H9 (cell line): ENCODE measurements around the gene INPP5B. TPM values are rescaled to one million over a fixed set of nuclear protein-coding genes. Genes with fewer than 3 reads are reported as not detected.

ENCODE experiments used
- DNase-seq: peaks from one replicate; pipeline ENCODE4 v3.0.0-alpha.2; 2017
- H2AFZ ChIP-seq: one replicate; pipeline ENCODE4 v1.6.1; 2013; ENCODE audit warnings: mild to moderate bottlenecking, low read length, control low read depth, moderate library complexity
- H2AK5ac ChIP-seq: 2 replicates; pipeline ENCODE4 v1.6.1; 2013; ENCODE audit warnings: low read length, control low read depth, mixed read lengths; ENCODE audit not compliant: insufficient read length
- H2BK120ac ChIP-seq: one replicate; pipeline ENCODE4 v1.6.1; 2013; ENCODE audit warnings: low read depth, mild to moderate bottlenecking, low read length, control low read depth, inconsistent platforms; ENCODE audit not compliant: poor library complexity, severe bottlenecking
- H2BK12ac ChIP-seq: 2 replicates; pipeline ENCODE4 v1.6.1; 2013; ENCODE audit warnings: low read length, control low read depth, mixed read lengths, low read depth; ENCODE audit not compliant: insufficient read length
- H2BK15ac ChIP-seq: 2 replicates; pipeline ENCODE4 v1.6.1; 2013; ENCODE audit warnings: low read depth, low read length, control low read depth
- H2BK20ac ChIP-seq: one replicate; pipeline ENCODE4 v1.6.1; 2013; ENCODE audit warnings: low read depth, mild to moderate bottlenecking, low read length, control low read depth, inconsistent platforms; ENCODE audit not compliant: poor library complexity, severe bottlenecking
- H2BK5ac ChIP-seq: 2 replicates; pipeline ENCODE4 v1.6.1; 2013; ENCODE audit warnings: low read length, control low read depth, mixed read lengths; ENCODE audit not compliant: insufficient read length
- H3K14ac ChIP-seq: 2 replicates; pipeline ENCODE4 v1.6.1; 2013; ENCODE audit warnings: low read length, control low read depth; ENCODE audit not compliant: insufficient read depth
- H3K18ac ChIP-seq: 2 replicates; pipeline ENCODE4 v1.6.1; 2013; ENCODE audit warnings: low read depth, mild to moderate bottlenecking, mixed read lengths, low read length, control low read depth; ENCODE audit not compliant: insufficient read length
- H3K23ac ChIP-seq: 2 replicates; pipeline ENCODE4 v1.6.1; 2013; ENCODE audit warnings: low read length, control low read depth, mixed read lengths, low read depth; ENCODE audit not compliant: insufficient read length
- H3K23me2 ChIP-seq: 2 replicates; pipeline ENCODE4 v1.6.1; 2013; ENCODE audit warnings: low read depth, mild to moderate bottlenecking, mixed read lengths, low read length, control low read depth; ENCODE audit not compliant: insufficient read length, poor library complexity, severe bottlenecking
- H3K27ac ChIP-seq: 2 replicates; pipeline ENCODE4 v1.5.1; 2013; ENCODE audit warnings: low read length, control low read depth, mixed read lengths, low read depth; ENCODE audit not compliant: insufficient read length
- H3K27me3 ChIP-seq: 2 replicates; pipeline ENCODE4 v1.6.1; 2013; ENCODE audit warnings: low read length, control low read depth, inconsistent platforms; ENCODE audit not compliant: insufficient read depth
- H3K4ac ChIP-seq: 2 replicates; pipeline ENCODE4 v1.6.1; 2013; ENCODE audit warnings: low read depth, mild to moderate bottlenecking, control low read depth, inconsistent platforms, low read length, moderate library complexity
- H3K4me1 ChIP-seq: 2 replicates; pipeline ENCODE4 v1.6.1; 2013; ENCODE audit warnings: low read length, control low read depth, inconsistent platforms; ENCODE audit not compliant: insufficient read depth
- H3K4me2 ChIP-seq: 2 replicates; pipeline ENCODE4 v1.6.1; 2013; ENCODE audit warnings: low read length, control low read depth, mixed read lengths; ENCODE audit not compliant: insufficient read length, insufficient read depth
- H3K56ac ChIP-seq: 2 replicates; pipeline ENCODE4 v1.6.1; 2013; ENCODE audit warnings: low read depth, mild to moderate bottlenecking, mixed read lengths, low read length, control low read depth; ENCODE audit not compliant: insufficient read length
- H3K79me1 ChIP-seq: 2 replicates; pipeline ENCODE4 v1.6.1; 2013; ENCODE audit warnings: low read depth, mild to moderate bottlenecking, moderate library complexity, low read length, control low read depth, inconsistent platforms; ENCODE audit not compliant: insufficient read depth, poor library complexity, severe bottlenecking
- H3K79me2 ChIP-seq: 2 replicates; pipeline ENCODE4 v1.6.1; 2013; ENCODE audit warnings: low read length, control low read depth, inconsistent platforms; ENCODE audit not compliant: insufficient read depth
- H3K9ac ChIP-seq: 2 replicates; pipeline ENCODE4 v1.6.1; 2013; ENCODE audit warnings: low read length, control low read depth, mixed read lengths; ENCODE audit not compliant: insufficient read length; ENCODE audit errors: extremely low read depth
- H3K9me3 ChIP-seq: one replicate; pipeline ENCODE4 v1.6.1; 2013; ENCODE audit warnings: low read depth, low read length, inconsistent platforms; ENCODE audit not compliant: control insufficient read depth
- H3T11ph ChIP-seq: one replicate; pipeline ENCODE4 v1.6.1; 2013; ENCODE audit warnings: mild to moderate bottlenecking, low read length, control low read depth, inconsistent platforms
- H4K20me1 ChIP-seq: one replicate; pipeline ENCODE4 v1.6.1; 2013; ENCODE audit not compliant: control insufficient read depth, insufficient read length, insufficient read depth
- H4K5ac ChIP-seq: 2 replicates; pipeline ENCODE4 v1.6.1; 2013; ENCODE audit warnings: low read depth, mild to moderate bottlenecking, mixed read lengths, low read length, control low read depth; ENCODE audit not compliant: insufficient read length
- H4K8ac ChIP-seq: replicated peaks from 2 replicates; pipeline ENCODE4 v1.6.1; 2013; ENCODE audit warnings: low read length, control low read depth, mixed read lengths, low read depth; ENCODE audit not compliant: insufficient read length
- H4K91ac ChIP-seq: 2 replicates; pipeline ENCODE4 v1.6.1; 2013; ENCODE audit warnings: low read depth, mild to moderate bottlenecking, moderate library complexity, mixed read lengths, low read length, control low read depth; ENCODE audit not compliant: insufficient read length
- H3K27ac Mint-ChIP-seq, 3 experiments: 2 replicates in 2 of 3; 3 replicates in 1 of 3; pipeline ENCODE4 v1.8.0; 2020 to 2021; ENCODE audit warnings: mixed read lengths in 3 of 3, mild to moderate bottlenecking in 1 of 3, moderate library complexity in 1 of 3
- H3K27me3 Mint-ChIP-seq: 2 replicates; pipeline ENCODE4 v1.8.0; 2021; ENCODE audit warnings: low read depth, mild to moderate bottlenecking, moderate library complexity, mixed read lengths
- H3K36me3 Mint-ChIP-seq, 3 experiments: 2 replicates in 2 of 3; 3 replicates in 1 of 3; pipeline ENCODE4 v1.8.0; 2020 to 2021; ENCODE audit warnings: low read depth in 3 of 3, mixed read lengths in 3 of 3; ENCODE audit not compliant: insufficient read depth in 1 of 3
- H3K4me1 Mint-ChIP-seq, 2 experiments: 2 replicates each; pipeline ENCODE4 v1.8.0; 2020; ENCODE audit warnings: mixed read lengths in 2 of 2
- H3K4me3 Mint-ChIP-seq, 2 experiments: 2 replicates in 1 of 2; 3 replicates in 1 of 2; pipeline ENCODE4 v1.8.0; 2020 to 2021; ENCODE audit warnings: mild to moderate bottlenecking in 2 of 2, mixed read lengths in 2 of 2, moderate library complexity in 1 of 2
- H3K9me3 Mint-ChIP-seq, 2 experiments: 2 replicates in 1 of 2; 3 replicates in 1 of 2; pipeline ENCODE4 v1.8.0; 2020; ENCODE audit warnings: mild to moderate bottlenecking in 2 of 2, mixed read lengths in 2 of 2, moderate library complexity in 1 of 2
- WGBS: extraction: QIAGEN DNeasy Blood & Tissue Kit; methylation state at CpG from one replicate; pipeline ENCODE4 v1.1.7; 2013; ENCODE audit warnings: missing lambda C conversion rate, low lambda C conversion rate, mixed read lengths; ENCODE audit not compliant: insufficient read length; ENCODE audit errors: extremely low coverage; 5-methylcytosine and 5-hydroxymethylcytosine counted together
- total RNA-seq: library from RNA; stranded (reverse); gene quantifications from 2 replicates; pipeline ENCODE4 v1.2.1, GENCODE V29; 2021
- TF ChIP-seq, protein P1 (sequence below): fragments of 200-600 bp; sonication (generic); conservative IDR thresholded peaks from 3 replicates; pipeline ENCODE4 v1.8.0; 2021; ENCODE audit warnings: antibody characterized with exemption, mild to moderate bottlenecking

The INPP5B gene
- total RNA-seq, 1 experiment from 2014 or later, result 28.2 TPM

- no peak overlapping the region for H2BK12ac ChIP-seq
- H2AK5ac ChIP-seq, result no peak overlapping the region
- no peak overlapping the region for H2AFZ ChIP-seq
- peaks cover 5% of the 10 kb centered on the region for H3K79me1 ChIP-seq
- H3K23me2 ChIP-seq, result no peaks in the 10 kb centered on the region
- peak; percentile 45 for DNase-seq
- H4K8ac ChIP-seq, result no peak overlapping the region
- no peaks in the 10 kb centered on the region for H4K20me1 ChIP-seq
- H2BK20ac ChIP-seq, result no peak overlapping the region
- H3K56ac ChIP-seq, result no peak overlapping the region
- no peak overlapping the region for H3K4me2 ChIP-seq
- Mint-ChIP-seq H3K9me3 (no peaks in the 10 kb centered on the region), H3K36me3 (no peaks in the 10 kb centered on the region), H3K27ac (no peak overlapping the region), H3K4me3 (no peak overlapping the region; a peak in 1 of 5 replicates), H3K4me1 (no peaks in the 10 kb centered on the region), H3K27me3 (no peaks in the 10 kb centered on the region)
- H2BK5ac ChIP-seq, result no peak overlapping the region
- H3K18ac ChIP-seq, result no peak overlapping the region
- no peak overlapping the region for H2BK120ac ChIP-seq
- H3T11ph ChIP-seq, result no peak overlapping the region
- H3K79me2 ChIP-seq, result no peaks in the 10 kb centered on the region; the same call in 1 of the 2 replicates
- no peaks in the 10 kb centered on the region for H3K27me3 ChIP-seq
- no peak overlapping the region for H4K91ac ChIP-seq
- no peak overlapping the region for H3K4ac ChIP-seq
- no peak overlapping the region for H2BK15ac ChIP-seq
- H3K27ac ChIP-seq, result no peak overlapping the region
- H3K9me3 ChIP-seq, result no peaks in the 10 kb centered on the region
- no peaks in the 10 kb centered on the region for H3K4me1 ChIP-seq
- no peak overlapping the region for H3K9ac ChIP-seq
- no peak overlapping the region for H4K5ac ChIP-seq
- WGBS, result no CpG with 5 or more reads among the region's 1 CpG
- no peak overlapping the region for H3K23ac ChIP-seq
- H3K14ac ChIP-seq, result no peak overlapping the region
- TF ChIP-seq, protein P1, sequence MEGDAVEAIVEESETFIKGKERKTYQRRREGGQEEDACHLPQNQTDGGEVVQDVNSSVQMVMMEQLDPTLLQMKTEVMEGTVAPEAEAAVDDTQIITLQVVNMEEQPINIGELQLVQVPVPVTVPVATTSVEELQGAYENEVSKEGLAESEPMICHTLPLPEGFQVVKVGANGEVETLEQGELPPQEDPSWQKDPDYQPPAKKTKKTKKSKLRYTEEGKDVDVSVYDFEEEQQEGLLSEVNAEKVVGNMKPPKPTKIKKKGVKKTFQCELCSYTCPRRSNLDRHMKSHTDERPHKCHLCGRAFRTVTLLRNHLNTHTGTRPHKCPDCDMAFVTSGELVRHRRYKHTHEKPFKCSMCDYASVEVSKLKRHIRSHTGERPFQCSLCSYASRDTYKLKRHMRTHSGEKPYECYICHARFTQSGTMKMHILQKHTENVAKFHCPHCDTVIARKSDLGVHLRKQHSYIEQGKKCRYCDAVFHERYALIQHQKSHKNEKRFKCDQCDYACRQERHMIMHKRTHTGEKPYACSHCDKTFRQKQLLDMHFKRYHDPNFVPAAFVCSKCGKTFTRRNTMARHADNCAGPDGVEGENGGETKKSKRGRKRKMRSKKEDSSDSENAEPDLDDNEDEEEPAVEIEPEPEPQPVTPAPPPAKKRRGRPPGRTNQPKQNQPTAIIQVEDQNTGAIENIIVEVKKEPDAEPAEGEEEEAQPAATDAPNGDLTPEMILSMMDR, result peak; percentile 74
Measured at GRCh38 chr1:37919277-37919676, 27.6 kb downstream of the INPP5B start.
